Stimulated activated CD8-positive, alpha-beta memory T cell treated with anti-CD3 and anti-CD28 coated beads, Interleukin-15, amount 100 ng/mL, for 48 hours (primary cell): ENCODE measurements around the gene DENND1B.
"Not testable (repeated sequence)": the region's sequence is repeated elsewhere in the genome, so short reads cannot be mapped to it uniquely, and the experiment has no call there.

ENCODE experiments used
- DNase-seq, 2 donors: peaks; one replicate each; pipeline ENCODE4 v3.0.0-alpha.2; 2020; ENCODE audit warnings: low read depth in 2 of 2

DENND1B gene

DNA sequence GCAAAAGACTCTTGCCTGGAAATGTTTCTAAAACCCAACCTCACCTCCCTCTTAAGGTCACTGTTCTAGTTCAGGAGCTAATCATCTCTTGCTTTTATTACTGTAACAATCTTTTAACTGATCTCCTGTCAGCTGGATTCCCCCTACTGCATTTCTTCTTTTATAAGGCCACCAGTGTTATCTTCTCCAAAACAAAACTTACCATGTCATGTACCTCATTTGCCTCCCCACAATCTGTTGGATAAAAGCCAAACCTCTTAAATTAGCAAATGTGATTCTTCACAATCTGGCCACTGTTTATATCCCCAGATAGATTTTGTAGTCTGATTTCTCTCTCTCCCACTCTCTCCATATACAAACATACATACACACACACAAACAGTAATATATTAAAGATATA lies 143.3 kb downstream of the DENND1B start:
- no peak for DNase-seq

- DNase-seq: no peak
These were observed 152.9 kb downstream of the DENND1B start for GRCh38 chr1:197622371-197622770.

DNA sequence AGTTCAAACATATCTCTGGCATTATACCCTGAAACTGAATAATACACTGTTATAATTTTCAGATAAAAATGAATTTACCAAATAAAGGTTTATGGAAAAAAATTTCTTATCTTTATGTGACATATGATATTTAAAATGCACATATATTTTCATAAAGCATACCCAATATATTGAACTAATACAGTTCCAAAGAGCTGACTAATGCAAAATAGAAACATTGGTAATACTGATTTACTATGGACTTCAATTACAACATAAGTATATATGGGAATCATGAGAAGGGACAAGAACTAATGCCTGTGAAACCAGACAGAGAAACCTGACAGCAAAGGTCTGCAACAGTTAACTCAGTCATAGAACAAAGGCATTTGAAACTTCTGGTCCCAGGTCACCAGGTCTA lies 153.5 kb downstream of the DENND1B start:
- DNase-seq: no peak

GRCh38 chr1:197620714-197621163 lies 154.5 kb downstream of the DENND1B start:
- DNase-seq: no peak

- no peak for DNase-seq
These were observed 156.2 kb downstream of the DENND1B start for GRCh38 chr1:197619008-197619640.

DNA sequence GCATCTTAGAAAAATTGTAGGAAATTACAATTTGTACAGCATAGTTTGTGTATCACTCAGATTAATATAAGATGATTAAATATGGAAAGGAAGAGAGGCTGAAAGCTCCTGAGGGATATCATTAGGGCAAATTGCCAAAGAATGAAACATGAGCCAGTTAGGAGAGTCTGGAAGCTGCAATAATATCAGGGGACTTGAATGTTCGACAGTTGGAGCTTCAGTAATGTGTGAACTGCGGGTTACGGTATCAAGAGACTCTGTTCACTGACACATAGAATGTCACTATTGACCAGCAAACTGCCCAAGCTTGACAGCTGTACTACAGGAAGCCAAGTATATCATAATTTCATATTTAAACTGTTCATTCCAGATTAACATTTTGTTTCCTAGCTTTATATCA lies 157.2 kb downstream of the DENND1B start:
- no peak for DNase-seq

DNA sequence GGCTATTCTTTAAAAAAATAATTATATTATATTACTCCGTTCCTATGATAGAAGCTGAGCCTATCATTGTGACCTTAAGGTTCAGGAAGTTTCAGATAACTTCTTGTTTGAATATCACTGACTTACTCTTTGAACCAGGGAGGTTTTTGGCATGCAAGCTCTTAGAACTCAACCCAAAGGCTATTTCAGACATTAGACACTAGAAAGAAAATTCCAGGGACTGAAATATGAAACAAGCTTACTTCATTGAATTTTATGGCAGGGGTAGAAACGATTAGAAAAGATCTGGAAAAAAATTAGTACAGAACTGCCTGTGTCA lies 159.6 kb downstream of the DENND1B start:
- DNase-seq: no peak

GRCh38 chr1:197614916-197615692 lies 160.2 kb downstream of the DENND1B start:
- no peak for DNase-seq

DNA sequence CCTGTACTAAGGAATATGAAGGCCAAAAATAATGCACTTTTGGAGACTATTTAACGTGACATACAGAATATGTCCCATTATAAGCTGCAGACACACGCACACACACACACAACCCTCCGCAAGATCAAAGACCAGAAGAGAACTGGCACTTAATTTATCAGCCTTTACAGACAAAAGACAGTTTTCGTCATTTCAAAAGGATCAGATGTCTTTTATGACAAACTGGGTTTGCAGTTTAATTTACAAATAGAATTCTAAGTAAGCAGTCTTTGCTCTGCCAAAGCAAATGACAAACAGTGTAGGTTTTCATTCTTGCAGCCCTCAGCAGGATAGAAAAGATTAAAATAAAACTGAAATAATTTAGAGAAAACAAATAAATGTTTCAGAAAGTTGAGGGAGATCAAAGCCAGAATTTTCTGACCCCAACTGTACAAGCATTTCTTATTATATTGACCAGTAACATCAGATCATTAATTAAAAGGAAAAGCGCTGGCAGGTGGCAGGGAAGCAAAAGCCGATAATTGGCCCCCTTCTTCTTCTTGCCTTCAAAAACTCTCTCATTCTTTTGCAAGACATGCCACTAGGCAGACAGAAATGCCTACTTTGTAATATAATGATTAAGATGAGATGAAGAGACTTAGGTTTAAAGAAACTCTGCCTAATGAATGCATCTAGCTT lies 169.0 kb downstream of the DENND1B start:
- no peak for DNase-seq

DNA sequence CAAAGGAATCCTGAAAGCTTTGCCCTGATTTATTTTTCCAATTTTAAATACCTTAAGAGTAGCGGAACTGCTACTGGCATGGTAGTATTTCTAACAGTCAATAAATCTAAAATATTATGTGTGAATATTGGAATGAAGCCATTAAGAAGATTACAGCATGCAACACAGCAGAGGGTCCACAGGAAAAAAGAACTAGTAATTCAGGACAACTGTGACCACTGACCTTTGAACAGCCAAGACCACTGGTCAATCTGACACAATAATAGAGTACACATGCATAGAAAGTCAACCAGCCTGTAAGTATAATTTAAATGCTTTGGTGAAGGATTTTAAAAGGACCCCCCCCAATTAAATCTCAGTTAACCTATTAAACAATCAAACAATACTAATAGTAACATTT lies 171.0 kb downstream of the DENND1B start:
- DNase-seq: no peak

- DNase-seq: no peak
These were observed 174.5 kb downstream of the DENND1B start for GRCh38 chr1:197600751-197601150.

DNA sequence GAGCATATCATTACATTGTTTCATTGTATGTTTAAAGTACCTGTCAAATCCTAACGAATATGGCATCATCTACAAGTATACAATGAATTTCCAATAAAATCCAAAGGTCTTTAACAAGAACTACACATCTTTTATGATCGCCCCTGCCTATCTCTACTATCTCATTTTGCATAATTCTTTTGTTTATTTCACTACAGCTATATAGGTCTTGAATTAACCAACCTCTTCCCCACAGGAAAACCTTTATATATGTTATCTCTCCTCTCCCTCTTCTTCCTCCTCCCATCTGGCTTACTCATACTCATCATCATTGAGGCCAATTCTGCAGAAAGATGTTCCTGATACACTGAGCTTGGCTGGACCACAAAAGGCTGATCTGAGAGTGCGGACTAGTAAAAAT lies 175.5 kb downstream of the DENND1B start:
- no peak for DNase-seq

GRCh38 chr1:197598935-197599334 lies 176.3 kb downstream of the DENND1B start:
- no peak for DNase-seq

- no peak for DNase-seq
These were observed 179.9 kb downstream of the DENND1B start for GRCh38 chr1:197595304-197595904.

- DNase-seq: no peak
These were observed 184.6 kb downstream of the DENND1B start for GRCh38 chr1:197590687-197591086.

GRCh38 chr1:197585809-197586208 lies 189.5 kb downstream of the DENND1B start:
- DNase-seq: no peak

- DNase-seq: no peak
These were observed 197.7 kb downstream of the DENND1B start for GRCh38 chr1:197577580-197577979.

GRCh38 chr1:197575531-197575930 lies 199.7 kb downstream of the DENND1B start:
- DNase-seq: not testable (repeated sequence)

GRCh38 chr1:197572169-197572568 lies 203.1 kb downstream of the DENND1B start:
- no peak for DNase-seq

- DNase-seq: no peak
These were observed 207.8 kb downstream of the DENND1B start for GRCh38 chr1:197567442-197567841.

DNA sequence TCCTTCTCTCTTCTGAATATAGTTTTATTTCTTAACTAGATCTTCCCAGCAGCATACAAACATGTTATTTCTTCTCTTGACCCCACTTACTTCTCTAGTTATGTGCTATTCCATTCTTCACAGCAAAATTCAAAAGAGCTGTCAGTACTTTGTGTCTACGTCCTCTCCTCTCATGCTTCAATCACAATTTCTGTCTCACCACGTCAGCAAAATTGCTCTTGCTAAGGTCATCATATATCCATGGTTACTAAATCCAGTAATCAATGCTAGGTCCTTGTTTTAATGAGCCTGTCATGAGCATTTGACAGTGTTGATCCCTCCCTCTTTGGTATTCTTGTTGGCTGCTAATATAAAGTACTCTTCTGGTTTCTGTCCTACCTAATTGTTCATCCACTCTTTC lies 214.2 kb downstream of the DENND1B start:
- no peak for DNase-seq

- DNase-seq: no peak
These were observed 215.6 kb downstream of the DENND1B start for GRCh38 chr1:197559655-197560054.

- no peak for DNase-seq
These were observed 216.0 kb downstream of the DENND1B start for GRCh38 chr1:197559244-197559643.
